RPMI8226 (cell line): Measurements from ENCODE around the gene MPL.

Experiments used
- DNase-seq: peaks from one replicate; pipeline ENCODE4 v3.0.0-alpha.2; 2015

Gene MPL

DNA sequence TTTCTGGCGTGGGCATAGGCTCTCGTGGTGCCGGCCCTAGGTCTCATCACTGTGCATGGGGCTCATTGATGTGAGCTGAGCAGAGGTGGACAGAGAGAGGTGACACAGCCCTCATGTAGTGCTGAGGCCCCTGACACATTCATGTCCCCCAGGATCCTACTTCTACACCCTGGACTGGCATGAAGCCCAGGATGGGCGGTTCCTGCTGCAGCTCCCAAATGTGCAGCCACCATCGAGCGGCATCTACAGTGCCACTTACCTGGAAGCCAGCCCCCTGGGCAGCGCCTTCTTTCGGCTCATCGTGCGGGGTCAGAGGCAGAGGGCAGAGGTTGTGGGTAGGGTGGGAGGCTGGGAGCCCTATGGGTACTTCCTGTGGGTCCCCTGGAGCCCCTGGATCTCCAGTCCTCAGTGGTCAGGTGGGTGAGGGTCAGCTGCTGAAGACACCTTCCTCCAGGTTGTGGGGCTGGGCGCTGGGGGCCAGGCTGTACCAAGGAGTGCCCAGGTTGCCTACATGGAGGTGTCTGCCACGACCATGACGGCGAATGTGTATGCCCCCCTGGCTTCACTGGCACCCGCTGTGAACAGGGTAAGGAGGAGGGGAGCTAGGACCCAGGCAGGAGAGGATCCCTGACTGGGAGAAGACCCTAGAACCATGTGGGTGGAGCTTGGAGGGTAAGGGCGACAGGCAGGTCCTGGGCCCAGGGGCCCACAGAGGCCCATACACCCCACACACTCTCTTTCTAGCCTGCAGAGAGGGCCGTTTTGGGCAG, 30.7 kb upstream of the MPL start:
- DNase-seq, result peak; percentile 25

DNA sequence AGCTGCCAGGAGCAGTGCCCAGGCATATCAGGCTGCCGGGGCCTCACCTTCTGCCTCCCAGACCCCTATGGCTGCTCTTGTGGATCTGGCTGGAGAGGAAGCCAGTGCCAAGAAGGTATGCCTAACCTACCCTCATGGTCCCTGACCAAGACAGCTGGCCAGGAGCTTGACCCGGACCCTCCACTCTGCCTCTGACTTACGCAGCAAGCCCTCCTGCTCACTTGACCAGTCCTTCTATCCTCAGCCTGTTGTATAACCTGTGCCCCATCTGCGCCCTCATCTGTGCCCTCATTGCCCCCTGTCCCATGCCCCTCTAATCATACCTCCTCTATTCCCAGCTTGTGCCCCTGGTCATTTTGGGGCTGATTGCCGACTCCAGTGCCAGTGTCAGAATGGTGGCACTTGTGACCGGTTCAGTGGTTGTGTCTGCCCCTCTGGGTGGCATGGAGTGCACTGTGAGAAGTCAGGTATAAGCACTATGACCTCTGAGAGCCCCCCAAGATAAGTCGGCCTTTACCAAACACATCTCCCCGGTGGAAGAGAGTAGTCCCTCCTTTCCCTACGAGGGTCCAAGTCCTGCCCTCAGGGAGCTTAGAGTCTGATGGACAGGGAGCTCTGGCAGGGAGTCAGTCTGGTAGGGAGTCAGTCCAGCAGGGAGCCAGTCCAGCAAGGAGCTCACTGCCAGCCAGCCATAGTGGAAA, 30.0 kb upstream of the MPL start:
- no peak for DNase-seq

DNA sequence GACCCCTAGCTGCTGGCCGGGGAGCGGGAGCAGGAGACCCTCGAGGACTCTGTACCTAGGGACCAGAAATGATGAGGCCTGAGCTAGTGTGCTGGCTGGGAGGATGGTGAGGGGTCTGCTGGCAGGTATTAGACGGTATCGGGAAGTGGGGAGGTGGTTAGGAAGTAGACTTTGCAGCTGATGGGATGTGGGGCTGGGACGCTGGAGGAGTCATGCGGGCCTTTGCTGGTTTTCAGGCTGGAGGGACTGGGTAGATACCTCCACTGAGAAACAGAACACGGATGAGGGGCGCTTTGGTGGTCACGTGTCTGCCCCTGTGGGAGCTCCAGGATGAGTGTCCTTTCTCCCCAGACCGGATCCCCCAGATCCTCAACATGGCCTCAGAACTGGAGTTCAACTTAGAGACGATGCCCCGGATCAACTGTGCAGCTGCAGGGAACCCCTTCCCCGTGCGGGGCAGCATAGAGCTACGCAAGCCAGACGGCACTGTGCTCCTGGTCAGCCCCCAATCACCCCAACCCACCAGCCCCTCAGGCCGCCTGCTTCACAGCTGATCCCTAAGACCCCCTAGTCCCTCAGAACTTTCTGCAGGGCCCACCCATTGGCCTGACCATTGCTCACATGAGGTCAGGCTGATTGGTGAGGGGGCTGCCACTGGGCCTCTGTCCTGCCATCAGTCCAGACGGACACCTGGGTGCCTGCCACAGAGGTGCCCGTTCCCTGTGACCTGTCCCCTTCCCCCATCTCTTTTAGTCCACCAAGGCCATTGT, 28.8 kb upstream of the MPL start:
- DNase-seq, result peak; percentile 21

DNA sequence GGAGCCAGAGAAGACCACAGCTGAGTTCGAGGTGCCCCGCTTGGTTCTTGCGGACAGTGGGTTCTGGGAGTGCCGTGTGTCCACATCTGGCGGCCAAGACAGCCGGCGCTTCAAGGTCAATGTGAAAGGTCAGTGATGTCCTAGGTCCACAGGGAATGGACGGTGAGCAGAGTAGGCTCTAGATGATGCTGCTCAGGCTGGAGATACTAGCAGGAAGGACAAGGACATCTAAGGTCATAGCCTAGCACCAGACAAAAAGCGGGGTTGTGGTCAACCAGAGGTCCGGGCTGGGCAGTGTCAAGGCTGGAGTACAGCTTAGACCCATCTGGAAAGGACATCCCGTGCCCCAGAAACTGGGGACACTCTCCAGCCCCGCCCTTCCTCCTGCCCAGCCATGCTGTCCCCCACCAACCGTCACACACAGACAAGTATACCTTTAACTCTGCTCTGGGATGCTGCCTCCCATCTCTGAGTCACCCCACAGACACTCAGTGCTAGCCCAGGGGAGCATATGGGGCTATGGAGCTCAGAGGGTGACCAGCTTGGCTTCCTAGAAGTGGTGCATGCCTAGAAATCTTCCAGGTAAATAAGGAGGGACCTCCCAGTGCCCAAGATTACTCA, 28.1 kb upstream of the MPL start:
- DNase-seq, result no peak

DNA sequence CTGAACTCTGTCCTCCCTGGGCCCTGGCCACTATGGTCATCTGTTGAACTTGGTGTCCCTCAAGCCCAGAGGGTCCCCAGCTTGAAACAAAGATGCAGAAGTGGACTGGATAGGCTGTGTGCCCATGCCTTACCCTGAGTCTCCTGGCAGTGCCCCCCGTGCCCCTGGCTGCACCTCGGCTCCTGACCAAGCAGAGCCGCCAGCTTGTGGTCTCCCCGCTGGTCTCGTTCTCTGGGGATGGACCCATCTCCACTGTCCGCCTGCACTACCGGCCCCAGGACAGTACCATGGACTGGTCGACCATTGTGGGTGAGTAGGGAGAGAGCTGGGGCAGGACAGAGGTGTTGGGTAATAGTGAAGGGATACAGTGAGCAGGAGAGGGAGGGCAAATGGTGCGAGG, 26.1 kb upstream of the MPL start:
- DNase-seq, result no peak

DNA sequence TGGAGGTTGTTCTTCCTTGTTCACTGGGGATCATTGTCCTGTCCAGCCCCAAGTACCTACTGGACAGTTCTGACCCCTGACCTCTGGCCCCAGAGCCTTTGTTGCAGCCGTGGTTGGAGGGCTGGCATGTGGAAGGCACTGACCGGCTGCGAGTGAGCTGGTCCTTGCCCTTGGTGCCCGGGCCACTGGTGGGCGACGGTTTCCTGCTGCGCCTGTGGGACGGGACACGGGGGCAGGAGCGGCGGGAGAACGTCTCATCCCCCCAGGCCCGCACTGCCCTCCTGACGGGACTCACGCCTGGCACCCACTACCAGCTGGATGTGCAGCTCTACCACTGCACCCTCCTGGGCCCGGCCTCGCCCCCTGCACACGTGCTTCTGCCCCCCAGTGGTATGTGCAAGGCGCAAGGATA, 25.4 kb upstream of the MPL start:
- no peak for DNase-seq

DNA sequence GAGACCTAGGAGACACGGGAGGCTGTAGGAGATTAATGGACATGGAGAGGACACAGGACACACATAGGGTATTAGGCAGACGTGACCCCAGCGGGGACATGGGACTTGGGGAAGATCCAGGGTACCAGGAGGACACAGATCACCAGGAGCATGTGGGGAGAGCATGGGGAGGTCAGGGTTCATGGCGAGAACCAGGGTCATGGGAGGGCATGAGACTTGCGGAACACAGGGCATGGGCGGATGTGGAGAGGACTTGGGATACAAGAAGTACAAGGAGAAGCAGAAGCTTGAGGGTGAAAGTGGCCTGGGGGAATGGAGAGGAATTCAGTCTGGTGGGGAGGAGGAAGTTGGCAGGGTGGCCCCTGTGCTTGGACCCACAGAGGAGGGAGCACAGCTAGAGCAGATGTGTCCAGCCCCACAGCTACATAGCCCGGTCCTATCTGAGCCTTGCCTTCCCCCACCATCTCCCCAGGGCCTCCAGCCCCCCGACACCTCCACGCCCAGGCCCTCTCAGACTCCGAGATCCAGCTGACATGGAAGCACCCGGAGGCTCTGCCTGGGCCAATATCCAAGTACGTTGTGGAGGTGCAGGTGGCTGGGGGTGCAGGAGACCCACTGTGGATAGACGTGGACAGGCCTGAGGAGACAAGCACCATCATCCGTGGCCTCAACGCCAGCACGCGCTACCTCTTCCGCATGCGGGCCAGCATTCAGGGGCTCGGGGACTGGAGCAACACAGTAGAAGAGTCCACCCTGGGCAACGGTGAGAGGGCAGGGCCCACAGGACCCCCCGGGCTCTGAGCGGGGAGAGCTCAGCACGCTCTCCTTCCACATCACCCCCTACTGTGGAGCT, 24.7 kb upstream of the MPL start:
- no peak for DNase-seq

DNA sequence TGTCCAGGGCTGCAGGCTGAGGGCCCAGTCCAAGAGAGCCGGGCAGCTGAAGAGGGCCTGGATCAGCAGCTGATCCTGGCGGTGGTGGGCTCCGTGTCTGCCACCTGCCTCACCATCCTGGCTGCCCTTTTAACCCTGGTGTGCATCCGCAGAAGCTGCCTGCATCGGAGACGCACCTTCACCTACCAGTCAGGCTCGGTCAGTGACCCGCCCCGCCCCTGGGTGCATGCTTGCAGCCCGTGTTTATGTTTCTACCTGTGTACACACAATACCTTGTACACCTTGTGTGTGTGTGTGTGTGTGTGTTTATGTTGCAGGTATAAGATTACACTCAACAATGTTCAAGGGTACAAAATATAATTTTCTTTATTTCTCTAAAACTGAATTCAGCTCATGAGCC, 23.8 kb upstream of the MPL start:
- DNase-seq, result no peak

DNA sequence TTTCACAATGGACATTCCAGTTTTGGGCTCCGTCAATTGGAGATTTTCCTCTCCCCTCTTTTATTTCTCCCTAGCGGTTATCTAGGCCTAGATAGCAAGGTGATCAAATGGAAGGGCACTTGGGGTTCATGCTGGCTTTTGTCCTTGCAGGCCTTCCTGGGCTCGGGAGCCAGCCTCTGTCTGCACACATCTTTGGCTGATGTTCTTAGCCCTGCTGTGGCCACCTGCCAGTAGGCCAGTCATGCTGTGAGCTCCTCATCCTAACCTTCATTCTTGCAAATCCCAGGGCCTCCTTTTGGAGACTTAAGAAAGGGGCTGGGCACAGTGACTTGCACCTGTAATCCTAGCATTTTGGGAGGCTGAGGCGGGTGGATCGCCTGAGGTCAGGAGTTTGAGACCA, 23.4 kb upstream of the MPL start:
- no peak for DNase-seq

DNA sequence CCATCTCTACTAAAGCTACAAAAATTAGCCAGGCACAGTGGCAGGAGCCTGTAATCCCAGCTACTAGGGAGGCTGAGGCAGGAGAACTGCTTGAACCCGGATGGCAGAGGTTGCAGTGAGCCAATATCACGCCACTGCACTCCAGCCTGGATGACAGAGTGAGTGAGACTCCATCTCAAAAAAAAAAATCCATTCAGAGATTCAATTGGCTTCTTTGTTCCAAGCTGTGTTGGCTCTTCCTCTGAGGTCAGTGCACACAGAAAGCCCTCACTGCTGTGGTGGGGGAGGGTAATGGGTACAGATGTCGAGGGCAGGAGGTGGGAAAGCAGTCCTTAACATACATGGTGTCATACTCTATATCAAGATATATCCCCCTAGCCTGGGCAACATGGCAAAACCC, 22.1 kb upstream of the MPL start:
- DNase-seq, result no peak

DNA sequence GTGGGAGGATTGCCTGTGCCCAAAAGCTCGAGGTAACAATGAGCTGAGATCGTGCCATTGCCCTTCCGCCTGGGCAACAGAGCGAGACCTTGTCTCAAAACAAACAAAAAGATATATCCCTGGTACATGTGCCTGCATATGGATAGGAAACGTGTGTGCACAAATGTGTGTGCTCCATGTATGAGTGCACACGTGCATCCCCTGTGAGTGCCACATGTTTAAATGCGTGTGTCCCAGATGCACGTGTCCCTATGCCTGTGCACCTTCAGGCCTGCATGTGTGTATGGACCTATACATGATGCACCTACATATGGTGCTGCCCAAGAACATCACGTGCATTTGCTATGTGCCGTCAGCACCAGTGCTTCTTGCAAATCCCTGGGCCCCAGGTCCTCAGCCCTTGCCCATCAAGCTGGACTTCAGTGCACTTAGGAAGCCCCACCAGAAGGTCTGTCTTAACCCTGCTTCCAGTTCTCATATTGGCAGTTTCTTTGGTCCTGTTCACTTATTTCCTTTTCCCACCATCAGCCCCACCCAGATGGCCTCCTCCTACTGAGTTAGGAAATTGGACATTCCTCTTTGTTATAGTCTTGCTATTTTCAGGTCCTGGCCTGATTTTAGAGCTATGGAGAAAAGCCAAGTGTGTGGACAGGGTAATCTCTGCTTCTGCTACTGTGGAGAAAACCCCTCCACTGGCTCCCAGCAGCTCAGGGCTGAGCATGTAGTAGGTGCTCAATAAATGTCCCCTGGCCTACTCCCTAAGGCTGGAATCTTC, 21.5 kb upstream of the MPL start:
- no peak for DNase-seq

DNA sequence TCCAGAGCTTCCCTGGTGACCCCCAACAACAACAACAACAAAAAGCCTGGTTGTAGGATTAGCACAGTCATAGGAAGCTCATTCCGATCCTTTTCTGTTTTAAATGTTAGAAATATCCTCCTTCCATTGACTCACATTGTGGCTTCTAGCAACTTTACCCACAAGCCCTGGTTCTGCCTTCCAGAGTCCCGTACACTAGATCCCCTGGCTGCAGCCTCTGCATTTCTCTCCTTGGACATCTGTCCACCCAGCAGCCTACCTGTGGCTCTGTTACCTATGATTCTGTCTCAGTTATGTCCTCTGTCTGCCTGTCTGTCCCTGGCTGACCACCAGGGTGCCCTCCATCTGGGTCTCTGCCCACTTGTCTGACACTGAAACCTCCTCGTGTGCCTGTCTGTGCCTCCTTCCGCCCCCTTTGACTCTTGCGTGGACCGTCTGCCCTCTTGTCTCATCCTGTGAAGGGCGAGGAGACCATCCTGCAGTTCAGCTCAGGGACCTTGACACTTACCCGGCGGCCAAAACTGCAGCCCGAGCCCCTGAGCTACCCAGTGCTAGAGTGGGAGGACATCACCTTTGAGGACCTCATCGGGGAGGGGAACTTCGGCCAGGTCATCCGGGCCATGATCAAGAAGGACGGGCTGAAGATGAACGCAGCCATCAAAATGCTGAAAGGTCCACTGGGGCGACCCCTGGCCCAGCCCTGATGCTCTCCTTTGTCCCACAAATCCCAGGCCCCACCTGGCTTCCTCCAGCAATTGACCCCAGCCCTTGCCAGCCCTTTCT, 20.7 kb upstream of the MPL start:
- DNase-seq, result no peak

DNA sequence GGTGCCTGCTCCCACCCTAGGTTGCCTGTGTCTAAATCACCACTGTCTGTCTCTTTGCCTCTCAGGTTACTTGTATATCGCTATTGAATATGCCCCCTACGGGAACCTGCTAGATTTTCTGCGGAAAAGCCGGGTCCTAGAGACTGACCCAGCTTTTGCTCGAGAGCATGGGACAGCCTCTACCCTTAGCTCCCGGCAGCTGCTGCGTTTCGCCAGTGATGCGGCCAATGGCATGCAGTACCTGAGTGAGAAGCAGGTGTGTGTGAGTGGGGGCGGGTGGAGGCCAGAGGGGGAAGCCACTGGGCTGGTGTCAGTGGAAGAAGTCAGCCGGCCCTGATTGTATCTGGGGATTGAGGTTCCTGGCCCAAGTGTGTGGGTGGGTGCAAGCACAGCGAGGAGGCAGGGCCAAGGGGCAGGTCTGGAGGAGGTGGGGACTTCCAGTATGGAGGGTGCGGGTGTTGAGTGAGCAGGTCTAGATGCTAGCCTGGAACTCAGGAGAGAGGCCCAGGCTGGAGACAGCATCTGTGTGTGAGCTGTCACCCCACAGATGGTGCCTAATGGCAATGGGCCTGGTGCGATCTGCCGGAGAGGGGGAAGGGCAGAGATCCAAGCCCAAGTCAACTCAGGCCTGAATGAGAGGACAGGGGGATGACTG, 19.7 kb upstream of the MPL start:
- DNase-seq, result no peak

DNA sequence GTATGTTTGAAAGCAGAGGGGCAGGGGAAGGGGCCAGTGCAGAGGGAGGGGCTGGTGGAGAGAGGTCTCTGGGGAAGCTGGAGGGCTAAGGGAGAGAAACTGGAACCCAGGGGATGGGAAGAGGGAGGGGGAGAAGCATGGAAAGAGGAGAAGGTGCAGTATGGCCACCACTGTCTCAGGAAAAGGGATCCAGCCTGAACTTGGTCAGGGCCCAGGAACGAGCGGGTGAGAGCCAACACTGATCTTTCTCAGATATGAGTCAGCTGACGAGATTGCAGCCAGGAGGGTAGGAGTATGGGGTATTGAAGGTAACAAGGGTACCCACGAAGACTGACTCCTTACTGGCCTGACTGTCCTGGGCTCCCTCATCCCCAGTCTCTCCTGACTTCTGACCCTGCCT, 18.8 kb upstream of the MPL start:
- no peak for DNase-seq

DNA sequence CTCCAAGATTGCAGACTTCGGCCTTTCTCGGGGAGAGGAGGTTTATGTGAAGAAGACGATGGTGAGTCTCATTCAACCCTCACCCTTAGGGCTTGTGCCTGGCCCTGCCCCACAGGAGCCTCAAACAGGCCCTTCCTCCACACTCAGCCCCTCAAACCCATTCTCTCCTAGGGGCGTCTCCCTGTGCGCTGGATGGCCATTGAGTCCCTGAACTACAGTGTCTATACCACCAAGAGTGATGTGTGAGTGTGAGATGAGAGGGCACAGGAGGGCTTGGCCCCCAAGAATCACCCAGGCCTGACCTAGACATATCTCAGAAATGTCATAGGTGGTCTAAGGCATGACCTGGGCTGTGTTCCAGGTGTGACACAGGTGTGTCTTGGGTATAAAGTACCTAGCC, 18.3 kb upstream of the MPL start:
- DNase-seq, result no peak

DNA sequence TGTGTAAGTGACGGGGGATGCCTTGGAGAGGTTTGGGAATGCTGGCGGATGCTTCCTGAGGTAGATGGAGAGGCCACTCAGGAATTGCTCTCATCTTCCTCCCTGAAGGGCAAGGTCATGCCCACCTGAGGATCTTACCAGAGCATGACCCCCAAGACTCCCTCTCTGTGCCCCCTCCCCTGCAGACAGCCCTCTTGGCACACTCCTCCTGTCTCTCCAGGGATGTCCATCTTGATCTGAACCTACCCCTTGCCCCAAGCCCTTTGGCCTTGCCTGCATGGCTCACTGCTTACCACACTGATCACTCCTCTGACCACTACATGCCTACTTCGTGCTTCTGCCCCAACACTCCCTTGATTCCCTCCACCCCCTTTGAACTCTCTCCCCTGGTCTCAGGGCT, 17.9 kb upstream of the MPL start:
- DNase-seq, result no peak

DNA sequence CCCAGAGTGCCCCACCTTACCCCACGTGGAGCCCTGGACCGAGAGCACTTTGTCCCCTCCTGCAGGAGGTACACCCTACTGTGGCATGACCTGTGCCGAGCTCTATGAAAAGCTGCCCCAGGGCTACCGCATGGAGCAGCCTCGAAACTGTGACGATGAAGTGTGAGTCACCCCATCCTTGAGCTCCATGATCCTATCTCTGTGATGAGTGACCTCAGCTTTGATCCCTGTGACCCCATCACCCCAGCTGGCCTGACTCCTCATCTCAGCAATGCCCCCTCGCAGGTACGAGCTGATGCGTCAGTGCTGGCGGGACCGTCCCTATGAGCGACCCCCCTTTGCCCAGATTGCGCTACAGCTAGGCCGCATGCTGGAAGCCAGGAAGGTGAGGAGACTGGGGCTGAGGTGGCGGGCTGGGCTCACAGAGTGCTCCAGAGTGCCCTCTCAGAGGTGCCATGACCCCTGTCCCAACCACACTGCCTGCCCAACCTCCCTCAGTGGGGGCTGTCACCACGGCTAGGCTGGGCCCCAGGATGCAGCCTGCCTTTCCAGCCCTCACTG, 16.2 kb upstream of the MPL start:
- DNase-seq, result no peak

DNA sequence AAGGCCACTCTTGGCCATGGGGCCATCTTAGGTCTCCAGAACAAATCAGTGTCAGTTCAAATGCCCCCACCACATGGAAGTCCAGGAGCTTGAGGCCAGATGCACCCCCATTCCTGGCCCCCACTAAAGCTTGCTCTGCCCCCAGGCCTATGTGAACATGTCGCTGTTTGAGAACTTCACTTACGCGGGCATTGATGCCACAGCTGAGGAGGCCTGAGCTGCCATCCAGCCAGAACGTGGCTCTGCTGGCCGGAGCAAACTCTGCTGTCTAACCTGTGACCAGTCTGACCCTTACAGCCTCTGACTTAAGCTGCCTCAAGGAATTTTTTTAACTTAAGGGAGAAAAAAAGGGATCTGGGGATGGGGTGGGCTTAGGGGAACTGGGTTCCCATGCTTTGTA, 15.1 kb upstream of the MPL start:
- no peak for DNase-seq

DNA sequence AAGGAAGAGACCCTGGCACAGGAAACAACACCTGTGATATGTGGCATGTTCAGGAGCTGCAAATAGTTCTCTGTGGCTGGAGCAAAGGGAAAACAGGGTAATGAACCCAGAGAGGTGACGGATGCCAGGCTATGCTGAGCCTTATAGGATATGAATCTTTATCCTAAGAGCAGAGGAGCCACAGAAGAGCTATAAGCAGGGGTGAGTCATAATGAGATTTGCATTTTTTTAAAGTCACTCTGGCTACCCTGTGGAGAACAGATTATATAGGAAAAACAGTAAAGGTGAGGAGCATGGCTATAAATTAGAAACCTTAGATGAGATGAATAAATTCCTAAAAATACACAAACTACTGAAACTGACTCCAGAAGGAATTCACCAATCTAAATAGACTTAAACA, 12.8 kb upstream of the MPL start:
- DNase-seq, result no peak

DNA sequence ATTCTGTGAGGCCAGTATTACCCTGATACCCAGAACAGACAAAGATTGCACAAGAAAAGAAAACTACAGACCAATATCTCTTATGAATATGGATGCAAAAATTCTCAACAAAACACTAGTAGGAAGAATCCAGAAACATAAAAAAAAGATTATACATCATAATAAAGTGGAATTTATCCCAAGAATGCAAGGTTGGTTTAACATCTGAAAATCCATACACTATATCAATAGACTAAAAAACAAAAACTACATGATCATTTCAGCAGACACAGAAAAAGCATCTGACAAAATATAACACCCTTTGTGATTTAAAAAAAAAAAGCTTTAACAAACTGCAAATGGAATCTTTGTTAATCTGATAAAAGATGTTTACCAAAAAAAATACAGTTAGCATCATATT, 12.2 kb upstream of the MPL start:
- no peak for DNase-seq
